Esophagus mucosa (tissue), 1 donor: Measurements from ENCODE around the gene POU5F2. TPM values are rescaled to one million over a fixed set of nuclear protein-coding genes. Genes with fewer than 3 reads are reported as not detected.

ENCODE experiments used
- ATAC-seq: fragments of 200-7000 bp; cut with Tn5 transposase; one replicate; pipeline ENCODE4 v1.9.1; 2020
- total RNA-seq: library from RNA; stranded (reverse); gene quantifications from one replicate; pipeline ENCODE4 v1.2.4, GENCODE V29; 2023
- donor health status: DM: yes; HTN: yes; CAD: no.

The POU5F2 gene, protein sequence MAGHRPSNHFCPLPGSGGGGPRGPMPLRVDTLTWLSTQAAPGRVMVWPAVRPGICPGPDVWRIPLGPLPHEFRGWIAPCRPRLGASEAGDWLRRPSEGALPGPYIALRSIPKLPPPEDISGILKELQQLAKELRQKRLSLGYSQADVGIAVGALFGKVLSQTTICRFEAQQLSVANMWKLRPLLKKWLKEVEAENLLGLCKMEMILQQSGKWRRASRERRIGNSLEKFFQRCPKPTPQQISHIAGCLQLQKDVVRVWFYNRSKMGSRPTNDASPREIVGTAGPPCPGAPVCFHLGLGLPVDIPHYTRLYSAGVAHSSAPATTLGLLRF
- 0.80 TPM for total RNA-seq

DNA sequence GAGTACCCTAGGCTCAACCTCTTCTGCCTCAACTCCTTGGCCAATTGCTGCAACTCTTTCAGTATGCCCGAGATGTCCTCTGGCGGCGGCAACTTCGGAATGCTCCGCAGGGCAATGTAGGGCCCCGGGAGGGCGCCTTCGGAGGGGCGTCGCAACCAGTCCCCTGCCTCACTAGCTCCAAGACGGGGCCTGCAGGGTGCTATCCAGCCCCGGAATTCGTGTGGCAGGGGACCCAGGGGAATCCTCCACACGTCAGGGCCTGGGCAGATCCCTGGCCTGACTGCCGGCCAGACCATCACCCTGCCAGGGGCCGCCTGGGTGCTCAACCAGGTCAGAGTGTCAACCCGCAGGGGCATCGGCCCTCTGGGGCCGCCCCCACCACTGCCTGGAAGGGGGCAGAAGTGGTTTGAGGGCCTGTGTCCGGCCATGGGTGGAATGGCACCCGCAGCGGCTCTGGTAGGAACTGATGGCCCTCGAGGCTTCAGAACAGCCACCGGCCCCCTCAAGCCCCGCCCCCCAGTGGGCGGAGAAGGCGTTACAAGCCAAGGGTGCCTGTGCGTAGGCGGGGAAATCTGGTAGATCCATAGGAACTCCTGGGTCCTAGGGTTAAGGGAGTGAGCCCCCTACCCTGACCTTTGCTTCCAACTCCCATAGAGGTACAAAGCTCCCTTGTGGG lies at the start of gene POU5F2:
Gene POU5F2 (minus strand): TSS at position 465 of the 676 bp plus-strand sequence. CDS start 37 bp downstream, at position 428.
- no peak for ATAC-seq

DNA sequence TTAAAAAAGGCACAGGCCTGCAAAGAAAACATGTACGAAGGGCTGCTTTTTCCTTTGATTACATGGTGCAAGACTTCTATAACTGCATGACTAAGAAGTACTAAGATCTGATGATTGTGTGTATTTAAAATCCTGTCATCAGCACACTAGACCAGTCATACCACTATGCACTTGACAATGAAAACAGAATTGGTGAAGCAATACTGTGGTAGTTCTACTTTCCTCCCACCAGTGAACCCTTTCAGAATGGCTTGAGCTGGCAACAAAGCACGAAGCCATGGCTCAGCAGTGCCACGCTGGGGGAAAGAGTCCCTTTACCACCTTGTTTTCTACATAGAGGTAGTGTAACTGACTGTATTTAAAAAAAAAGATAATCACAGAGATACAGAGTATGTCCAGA lies 49.0 kb upstream of the POU5F2 start:
- peak; percentile 98 for ATAC-seq

DNA sequence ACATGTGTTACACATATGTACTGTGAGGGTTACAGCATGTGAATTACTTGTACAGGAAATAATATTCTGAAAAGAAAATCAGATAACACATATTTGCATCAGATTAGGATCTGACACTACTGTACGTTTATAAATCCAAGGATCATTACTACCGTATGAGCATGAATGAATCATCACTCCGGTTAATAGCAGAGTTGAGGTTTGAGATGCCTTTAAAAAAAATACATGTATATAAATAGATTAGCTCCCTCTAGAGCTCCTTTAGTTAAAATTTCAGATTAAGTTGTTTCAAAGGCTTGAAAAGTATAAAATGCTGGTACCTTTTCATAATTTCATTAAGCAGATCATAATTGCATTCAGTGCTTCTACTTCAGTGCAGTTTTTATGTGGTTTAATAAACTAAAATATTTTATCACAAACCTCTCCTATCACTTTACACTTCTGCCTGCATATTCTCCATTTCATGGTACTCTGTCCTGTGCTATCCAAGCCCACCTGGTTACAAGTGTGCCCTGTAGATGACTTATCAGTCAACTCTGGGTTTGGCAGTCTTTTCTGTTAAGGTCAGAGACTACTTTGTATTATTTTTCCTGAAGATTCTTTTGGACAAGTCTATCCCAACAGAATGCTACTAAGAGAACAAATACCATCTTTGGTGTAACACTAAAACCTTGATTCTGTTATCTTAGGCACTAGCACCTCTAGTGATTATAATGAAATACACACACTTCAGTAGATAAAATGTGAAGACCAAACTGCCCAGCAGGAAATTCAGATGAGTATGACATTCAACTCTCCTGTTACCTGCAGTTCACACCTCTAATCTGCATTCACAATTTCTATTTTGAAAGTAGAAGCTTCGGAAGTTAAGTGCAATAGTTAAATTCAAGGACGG lies 48.0 kb upstream of the POU5F2 start:
- ATAC-seq = peak; percentile 50

DNA sequence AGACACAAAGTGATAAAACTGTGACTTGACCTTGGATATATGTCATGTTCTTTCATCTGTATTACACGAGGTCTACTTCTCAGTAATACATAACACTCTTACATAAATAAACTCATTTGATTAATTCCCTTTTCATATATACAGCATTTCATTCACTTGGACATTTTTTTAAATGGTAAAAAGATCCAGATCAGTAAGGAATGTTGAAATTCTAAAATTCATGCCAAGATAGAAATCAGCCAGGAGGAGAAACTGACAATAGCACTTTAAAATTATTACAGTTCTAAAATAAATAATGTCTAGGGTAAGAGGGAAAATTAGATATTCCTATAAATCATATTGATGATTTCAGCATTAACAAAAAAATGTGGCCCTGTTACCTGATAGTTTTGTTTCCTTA lies 46.2 kb upstream of the POU5F2 start:
- ATAC-seq = no peak

DNA sequence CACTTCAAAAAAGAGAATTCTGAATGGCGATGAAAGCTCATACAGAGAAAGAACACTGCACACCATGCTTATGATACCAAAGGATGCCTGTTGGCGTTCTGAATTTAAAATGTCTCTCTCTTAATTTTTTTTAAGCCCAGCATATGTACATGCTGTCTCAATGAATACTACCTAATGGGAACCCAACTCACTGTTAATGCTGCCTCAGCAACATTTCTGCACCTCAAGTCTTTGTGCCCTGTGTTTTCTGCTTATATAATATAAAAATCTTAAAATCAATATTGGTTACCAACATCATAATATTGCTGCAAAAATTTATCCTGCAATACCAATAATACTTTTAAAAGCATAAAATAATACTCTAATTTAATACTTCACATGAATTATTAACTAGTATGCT lies 44.1 kb upstream of the POU5F2 start:
- no peak for ATAC-seq

DNA sequence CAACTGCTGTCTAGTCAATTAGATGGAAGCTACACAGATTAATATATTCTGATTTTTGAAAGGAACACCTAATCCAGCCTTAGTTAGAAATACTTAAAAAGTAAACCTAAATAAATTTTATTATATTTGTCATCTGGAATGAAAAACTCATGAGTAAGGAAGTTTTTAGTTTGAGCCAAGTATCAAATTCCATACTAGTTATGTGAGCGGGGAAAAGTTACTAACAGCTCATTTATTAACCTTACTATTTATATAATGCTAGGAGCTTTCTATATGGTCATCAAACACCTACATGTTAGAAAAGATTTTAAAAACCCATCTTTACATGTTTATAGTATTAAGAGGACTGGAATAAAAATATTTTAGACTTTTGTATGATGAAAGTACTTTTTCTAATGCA lies 41.6 kb upstream of the POU5F2 start:
- ATAC-seq = no peak

DNA sequence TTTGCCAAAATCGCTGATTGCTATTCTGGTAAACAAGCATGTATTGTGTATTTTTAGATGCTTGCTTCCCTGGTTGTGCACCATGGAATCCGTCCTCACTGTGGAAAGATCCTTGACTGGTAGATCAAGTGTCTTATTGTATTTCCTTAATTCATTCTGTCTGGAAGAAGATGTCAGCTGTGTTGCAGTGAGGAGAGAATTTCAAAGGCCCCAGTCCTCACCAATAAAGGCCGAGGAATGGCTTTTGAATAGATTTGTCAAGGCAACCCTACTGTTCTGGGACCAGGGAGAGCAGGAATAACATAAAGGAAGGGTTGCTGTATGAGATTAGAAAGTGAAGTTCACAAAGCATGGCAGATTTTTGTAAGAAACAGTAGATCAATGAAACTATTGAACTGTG lies 36.2 kb upstream of the POU5F2 start:
- no peak for ATAC-seq

DNA sequence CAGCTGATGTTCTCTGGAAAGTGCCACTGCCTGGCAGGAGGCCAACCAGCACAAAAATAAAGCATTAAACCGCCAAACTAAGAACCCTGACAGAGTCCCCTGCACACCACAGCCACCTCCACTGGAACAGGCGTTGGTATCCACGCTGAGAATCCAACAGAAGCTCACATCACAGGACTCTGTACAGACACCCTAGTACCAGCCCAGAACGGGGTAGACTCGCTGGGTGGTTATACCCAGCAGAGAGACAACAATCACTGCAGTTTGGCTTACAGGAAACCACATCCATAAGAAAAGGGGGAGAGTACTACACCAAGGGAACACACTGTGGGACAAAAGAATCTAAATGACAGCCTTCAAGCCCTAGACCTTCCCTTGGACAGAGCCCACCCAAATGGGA lies 15.0 kb upstream of the POU5F2 start:
- peak; percentile 26 for ATAC-seq

DNA sequence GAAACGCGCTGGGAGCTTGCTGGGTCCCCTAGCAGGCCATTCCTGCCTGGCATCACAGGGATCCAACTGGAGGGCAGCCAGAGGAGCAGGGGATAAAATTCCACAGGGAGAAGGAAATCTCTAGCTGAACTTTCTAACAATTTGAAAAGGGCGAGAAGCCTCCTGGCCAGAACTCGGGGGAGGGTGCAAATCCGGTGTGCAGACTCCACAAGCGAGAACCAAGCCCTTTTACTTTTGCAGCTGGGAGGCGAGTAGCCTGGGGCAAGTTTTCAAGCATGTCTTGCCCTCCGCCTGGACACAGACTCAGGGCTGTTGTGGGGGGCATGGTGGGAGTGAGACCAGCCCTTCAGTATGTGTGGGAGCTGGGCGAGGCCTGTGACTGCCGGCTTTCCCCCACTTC lies 14.3 kb upstream of the POU5F2 start:
- no peak for ATAC-seq

DNA sequence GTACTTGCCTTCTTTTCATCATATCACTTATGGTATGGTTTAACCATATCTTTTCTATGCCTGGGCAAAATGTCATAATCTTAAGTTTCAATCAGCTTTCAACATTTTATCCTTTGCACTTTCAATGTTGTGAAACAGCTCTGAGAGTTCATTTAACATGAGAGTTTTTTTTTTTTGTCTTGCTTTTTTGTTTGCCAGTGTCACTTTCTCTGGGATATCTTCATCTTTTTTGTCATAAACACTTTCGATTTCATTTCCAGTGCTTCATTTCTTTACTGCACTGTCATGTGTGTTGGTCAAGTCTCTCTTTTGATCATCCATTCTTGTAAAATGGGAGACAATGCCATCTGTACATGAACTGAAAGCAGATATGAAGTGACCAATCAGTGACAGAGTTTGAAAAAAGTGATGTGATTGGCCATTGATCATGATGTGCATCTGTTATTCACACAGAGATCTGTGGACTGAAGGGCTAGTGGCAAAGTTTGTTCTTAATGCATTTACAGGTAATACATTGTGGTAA lies 7.5 kb upstream of the POU5F2 start:
- no peak for ATAC-seq

DNA sequence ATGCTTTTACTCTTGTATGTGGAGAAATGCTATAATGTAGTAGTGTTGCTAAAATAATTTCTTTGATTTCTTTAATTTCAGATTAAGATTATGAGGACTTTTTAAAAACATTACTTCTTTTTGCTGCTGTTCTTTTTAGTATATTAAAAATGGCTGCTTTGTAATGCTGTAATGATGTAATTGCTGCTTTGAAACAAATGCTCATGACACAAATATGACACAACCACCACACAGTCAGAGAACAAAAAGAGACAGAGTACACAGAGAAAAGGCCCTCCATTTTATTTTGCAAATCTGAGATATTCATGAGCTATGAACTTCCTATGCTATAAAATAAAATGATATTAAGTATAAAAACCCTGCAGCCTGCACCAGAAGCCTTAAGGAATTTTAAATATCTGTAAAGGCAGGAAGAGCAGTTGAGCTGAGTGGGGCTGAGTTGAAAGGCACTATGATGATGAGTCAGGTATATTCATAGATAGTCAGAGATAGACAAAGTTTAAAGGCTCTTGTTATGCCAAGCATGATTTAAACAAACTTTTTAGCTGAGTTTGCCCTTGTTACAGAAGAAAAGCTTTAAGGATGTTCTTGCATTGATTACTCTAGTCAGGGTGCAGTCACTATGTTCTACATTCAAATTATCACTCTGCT lies 5.1 kb upstream of the POU5F2 start:
- no peak for ATAC-seq

DNA sequence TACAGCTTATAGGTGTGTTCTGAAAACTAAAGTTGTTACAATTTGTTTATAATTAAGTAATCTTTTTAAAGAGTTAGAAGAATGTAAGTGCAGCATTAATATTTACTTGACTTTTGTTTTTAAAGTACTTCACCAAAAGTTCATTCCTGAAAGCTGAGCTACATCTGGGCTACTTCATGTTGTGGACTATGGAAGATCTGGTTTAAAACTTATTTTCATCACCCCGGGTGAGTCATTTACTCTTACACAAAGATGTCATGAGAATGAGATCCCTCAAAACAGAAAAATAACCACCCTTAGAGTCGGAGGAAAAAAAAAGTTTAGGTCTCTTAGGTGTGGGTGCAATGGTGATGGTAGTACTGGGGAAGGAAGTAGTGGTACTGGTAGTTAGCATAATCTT lies 5.1 kb downstream of the POU5F2 start:
- no peak for ATAC-seq

DNA sequence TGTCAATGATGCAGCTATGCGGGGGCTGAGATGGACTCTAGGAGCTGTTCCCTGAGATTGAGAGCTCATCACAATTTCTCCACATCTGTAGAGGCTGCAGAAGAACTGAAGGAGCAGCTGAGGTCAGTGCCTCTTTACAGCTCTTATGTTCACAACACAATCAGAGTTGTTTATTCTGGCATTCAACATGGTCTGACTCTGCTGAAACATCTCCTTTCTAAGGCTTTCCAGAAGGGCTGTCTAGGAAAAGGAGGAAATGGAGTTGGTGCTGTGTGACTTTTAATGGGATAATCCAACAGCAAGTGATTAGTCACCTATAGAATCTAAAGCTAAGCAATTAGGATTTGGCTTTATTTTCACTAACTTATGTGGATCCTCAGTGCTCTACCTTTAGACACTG lies 6.0 kb downstream of the POU5F2 start:
- no peak for ATAC-seq

DNA sequence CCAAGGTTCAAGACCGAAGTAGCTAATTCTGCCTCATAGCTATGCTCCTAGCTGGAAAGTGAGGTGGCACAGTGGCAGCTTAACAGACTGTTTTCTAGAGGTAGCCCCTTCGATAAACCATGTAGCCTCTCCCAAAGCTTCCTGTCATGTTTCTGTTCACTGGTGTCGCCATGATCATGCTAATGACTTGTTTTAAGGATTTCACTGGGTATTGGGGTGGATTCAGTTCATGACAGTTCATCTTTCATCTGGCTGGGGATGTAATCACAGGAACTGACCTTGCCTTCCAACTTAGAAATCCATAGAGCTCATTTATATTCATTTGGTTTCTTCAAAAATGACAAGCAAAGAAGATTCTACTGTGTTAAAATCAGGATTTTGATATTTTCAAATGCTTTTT lies 9.4 kb downstream of the POU5F2 start:
- ATAC-seq = no peak

DNA sequence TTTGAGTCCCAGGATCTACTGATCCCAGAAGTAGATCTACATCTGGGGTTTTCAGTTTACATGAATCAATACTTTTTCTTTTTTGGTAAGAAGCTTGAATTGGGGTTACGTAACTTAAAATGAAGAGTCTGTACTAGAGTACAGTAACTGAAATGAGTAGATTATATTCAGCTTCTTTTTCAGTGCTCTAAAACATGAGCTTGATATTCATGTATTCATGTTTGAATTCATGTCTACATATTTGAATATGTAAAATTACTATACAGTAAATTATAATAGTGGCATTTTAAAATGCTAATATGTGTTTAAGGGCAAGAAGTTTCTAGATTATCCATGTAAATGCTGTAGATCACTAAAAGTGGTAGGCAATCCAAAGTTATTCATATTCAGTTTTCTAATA lies 14.8 kb downstream of the POU5F2 start:
- no peak for ATAC-seq

DNA sequence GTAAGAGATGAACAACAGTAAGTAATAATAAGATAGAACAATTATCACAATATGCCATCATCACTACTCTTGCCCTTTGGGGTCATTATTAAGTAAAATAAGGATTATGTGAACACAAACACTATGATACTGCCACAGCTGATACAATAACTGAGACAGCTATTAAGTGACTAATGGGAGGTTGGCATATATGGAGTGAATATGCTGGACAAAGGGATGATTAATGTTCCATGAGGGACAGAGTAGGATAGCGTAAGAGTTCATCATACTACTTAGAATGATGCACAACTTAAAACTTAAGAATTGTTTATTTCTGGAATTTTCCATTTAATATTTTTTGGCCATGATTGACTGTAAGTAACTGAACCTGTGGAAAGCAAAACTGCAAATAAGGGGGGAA lies 16.6 kb downstream of the POU5F2 start:
- ATAC-seq = no peak

DNA sequence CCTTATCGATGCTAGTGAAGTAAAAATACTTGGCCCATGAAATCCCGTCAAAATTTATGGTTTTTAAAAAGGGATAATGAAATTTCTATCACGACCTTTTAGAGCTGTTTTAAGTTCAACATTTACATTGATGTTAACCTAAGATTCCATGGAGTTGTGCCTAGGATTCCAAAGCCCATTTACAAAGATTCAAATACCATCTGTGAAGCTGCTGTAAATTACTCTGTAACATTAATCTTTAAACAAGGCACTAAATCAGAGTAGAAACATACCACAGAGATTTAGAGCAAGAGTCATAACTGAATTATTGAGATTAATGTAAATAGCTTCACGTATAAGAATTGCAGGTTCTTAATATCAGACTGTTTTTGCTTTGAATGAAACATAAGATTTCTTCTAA lies 17.7 kb downstream of the POU5F2 start:
- ATAC-seq = no peak

DNA sequence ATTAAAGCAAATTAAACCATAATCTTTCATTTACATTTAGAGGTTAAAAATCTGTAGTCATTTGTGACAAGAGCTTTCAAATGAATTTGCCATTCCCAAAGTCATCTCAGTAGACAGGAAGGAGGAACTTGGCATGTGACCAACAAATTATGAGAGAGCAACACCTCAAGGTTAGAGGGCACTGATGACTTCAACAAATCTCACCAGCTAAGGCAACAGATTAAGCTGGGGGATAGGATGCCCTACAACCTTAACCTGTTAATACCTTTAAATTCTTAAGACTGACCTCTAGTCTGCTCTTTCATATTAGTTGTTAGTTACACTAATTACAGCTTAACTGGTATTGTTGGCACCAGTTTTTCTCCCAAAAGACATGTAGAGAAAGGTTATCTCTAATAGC lies 18.4 kb downstream of the POU5F2 start:
- ATAC-seq = no peak

DNA sequence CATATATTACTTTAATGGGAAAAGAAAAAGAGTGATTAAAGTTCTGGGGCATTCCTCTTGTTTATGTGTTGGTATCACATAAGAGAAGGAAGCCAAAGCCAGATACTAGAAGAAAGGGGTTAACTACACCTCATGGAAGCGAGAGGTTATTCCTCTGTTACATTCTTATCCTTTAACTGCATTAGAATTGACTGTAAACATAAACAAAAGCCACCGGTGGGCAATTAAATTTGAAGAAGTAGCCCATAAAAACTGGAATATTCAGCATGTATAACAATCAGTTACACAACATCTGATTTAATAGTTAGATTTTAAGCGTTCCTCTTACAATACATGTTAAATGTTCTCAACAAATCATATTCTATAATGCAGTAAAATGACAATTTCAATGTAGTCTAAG lies 18.8 kb downstream of the POU5F2 start:
- ATAC-seq = no peak

DNA sequence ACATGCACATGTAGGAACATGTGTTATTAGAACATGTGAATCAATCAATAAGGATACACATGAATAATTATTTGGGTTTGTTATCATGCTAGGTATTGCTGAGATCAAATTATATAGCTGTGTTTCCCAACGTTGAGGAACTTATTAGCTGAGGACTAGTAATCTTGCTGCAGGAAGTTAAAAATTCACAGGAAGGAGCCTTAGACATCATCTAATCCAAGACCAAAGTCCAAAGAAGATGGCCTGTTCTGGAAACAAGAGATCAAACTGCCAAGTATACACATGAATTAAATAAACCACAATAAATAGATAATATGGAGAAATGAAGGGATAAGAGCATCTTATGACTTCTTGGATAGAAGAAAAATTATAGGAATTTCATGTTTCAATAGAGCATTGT lies 19.9 kb downstream of the POU5F2 start:
- ATAC-seq = no peak

DNA sequence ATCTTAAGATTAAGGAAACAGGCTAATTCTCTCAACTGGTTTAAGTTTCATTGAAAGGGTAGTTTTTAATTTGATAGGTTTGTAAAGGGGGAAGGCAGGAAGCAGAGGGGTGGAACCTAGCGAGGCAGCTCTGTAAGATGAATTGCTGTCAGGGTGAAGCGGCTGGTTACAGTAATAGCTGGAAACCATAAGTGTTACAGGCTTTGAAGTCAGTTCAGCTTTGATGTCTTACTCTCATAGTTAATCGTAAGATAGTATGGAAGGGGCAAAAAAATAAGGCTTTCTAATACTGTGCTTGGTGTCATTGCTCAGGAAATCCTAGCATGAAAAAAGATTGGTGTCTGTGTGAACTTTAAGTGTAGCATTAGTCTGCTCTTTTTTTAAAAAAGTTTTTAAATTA lies 20.3 kb downstream of the POU5F2 start:
- ATAC-seq = no peak

DNA sequence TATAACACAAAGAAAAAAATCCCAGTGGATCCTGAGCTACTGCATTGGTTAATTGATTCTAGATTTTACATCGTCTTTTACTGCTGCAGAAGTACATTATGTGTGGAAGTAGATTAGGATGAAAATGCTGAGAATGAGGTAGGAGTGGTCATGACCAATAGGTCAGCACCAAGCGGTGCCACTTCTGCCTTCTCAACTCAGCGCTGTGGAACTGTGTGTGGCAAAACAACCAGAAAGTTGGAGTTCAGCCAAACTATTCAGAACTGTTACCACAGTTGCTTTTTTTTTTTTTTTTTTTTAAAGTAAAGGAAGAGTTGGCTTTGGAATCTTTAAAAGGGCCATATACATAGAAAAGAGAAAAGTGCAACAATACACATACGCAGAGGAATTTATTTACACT lies 24.2 kb downstream of the POU5F2 start:
- ATAC-seq = no peak

DNA sequence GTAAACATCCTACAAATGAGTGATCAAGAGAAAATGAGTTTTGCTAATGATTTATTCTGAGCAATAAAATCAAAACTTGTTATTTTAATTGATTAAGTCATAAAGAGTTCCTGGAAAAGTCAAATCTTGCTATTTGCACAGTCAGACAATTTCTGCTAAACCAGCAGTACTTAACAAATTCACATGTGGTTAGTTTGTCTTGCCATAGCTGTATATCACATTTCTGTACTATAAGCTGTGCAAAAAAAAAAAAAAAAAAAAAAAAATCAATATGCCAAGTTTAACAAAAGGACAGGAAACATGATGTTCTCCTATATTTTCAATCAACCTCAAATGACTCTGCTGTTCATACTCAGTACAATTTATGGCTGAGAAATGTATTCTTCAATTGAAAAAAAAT lies 24.9 kb downstream of the POU5F2 start:
- no peak for ATAC-seq
